Subcutaneous abdominal adipose tissue (tissue), 5 donors: ENCODE measurements around the gene SLC9A9.

Experiments used
- H3K27ac ChIP-seq: one replicate; pipeline ENCODE4 v1.7.0; 2013; ENCODE audit warnings: low read depth, mild to moderate bottlenecking, inconsistent platforms, low read length, moderate library complexity
- H3K27me3 ChIP-seq, 5 donors: one replicate each; pipeline ENCODE4 v1.7.0; 2013; ENCODE audit warnings: low read length in 5 of 5, inconsistent platforms in 1 of 5; ENCODE audit not compliant: control insufficient read depth in 5 of 5, insufficient read depth in 4 of 5
- H3K36me3 ChIP-seq, 5 donors: one replicate each; pipeline ENCODE4 v1.7.0; 2013; ENCODE audit warnings: low read length in 5 of 5; ENCODE audit not compliant: control insufficient read depth in 5 of 5, insufficient read depth in 5 of 5
- H3K4me1 ChIP-seq, 5 donors: one replicate each; pipeline ENCODE4 v1.7.0; 2013; ENCODE audit warnings: low read length in 5 of 5, mild to moderate bottlenecking in 3 of 5, moderate library complexity in 1 of 5; ENCODE audit not compliant: control insufficient read depth in 5 of 5, insufficient read depth in 5 of 5
- H3K4me3 ChIP-seq, 5 donors: one replicate each; pipeline ENCODE4 v1.7.0; 2013; ENCODE audit warnings: low read length in 5 of 5, low read depth in 1 of 5
- H3K9ac ChIP-seq, 5 donors: one replicate each; pipeline ENCODE4 v1.7.0; 2013; ENCODE audit warnings: low read length in 5 of 5, mild to moderate bottlenecking in 4 of 5, moderate library complexity in 3 of 5
- H3K9me3 ChIP-seq, 5 donors: one replicate each; pipeline ENCODE4 v1.7.0; 2013; ENCODE audit warnings: low read length in 5 of 5; ENCODE audit not compliant: control insufficient read depth in 5 of 5
- donor health status: healthy.
- donor health status: healthy.
- donor health status: healthy.
- donor health status: healthy.
- donor health status: healthy.

Gene SLC9A9

DNA sequence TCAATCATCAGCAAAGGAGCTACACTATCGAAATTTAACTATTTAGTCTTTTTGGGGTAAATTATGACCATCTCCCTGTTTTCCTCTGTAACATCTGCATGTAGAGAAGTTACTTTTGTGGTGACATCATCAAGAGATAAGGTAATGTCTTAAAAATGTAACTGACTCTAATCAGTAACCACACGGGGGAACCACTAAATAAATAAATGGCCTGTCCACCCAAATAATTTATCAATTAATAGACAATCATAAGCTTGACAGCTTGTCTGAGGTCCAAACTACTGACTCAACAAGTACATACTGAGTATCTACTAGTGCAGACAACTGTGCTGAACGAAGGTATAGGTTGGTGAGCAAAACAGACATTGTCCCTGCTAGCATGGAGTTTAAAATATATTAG is 219.3 kb downstream of the SLC9A9 start:
- no peak overlapping the region for H3K4me3 ChIP-seq
- no peaks in the 10 kb centered on the region for H3K27me3 ChIP-seq
- no peaks in the 10 kb centered on the region for H3K36me3 ChIP-seq
- H3K9ac ChIP-seq = no peak overlapping the region
- H3K27ac ChIP-seq = no peak overlapping the region
- H3K4me1 ChIP-seq = peaks cover 0 to 1% (median 0%) of the 10 kb centered on the region in 5 donors
- H3K9me3 ChIP-seq = no peaks in the 10 kb centered on the region

DNA sequence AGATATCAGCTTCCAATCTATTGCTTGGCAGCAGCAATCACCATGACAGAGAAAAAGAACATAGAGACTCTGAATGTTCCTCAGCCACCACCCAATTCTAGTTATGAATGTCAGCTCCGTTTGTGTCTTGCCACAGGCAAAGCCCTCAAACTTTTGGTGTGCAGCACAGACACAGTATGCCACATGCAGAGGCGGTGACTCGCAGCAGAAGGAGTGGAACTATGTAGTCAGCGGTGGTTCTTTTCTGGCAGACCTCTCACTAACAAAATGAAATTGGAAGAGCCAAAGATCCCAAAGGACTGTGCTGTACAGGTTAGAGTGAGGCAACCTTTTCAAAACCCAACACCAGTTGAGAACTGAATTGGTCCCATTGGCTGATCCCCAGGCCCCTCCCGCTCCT is 220.9 kb downstream of the SLC9A9 start:
- H3K9me3 ChIP-seq = no peaks in the 10 kb centered on the region
- H3K4me1 ChIP-seq = no peaks in the 10 kb centered on the region
- no peaks in the 10 kb centered on the region for H3K36me3 ChIP-seq
- no peak overlapping the region for H3K4me3 ChIP-seq
- H3K27ac ChIP-seq = no peak overlapping the region
- no peaks in the 10 kb centered on the region for H3K27me3 ChIP-seq
- H3K9ac ChIP-seq = no peak overlapping the region

DNA sequence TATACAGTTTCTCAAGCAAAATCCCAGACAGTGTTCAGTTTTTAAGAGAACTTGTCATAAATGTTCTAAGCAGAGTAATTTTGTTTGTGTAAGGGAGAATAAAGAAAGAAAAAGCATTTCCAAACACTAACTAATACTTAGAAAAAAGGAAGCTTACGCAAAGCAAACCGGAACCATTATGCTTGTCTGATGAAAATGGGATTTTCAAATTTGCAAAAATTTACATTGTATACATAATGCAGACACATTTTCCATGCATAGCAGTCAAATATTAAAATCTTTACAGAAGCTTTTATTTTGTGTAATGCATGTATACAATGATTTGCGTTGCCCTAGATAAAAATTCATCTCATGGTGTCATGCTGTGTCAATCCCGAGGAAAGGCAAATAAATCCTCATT is 229.0 kb downstream of the SLC9A9 start:
- Histone ChIP-seq H3K27me3 (no peaks in the 10 kb centered on the region), H3K27ac (no peak overlapping the region), H3K4me3 (no peak overlapping the region), H3K9ac (no peak overlapping the region), H3K9me3 (peaks cover 0 to 3% (median 0%) of the 10 kb centered on the region in 5 donors), H3K36me3 (peaks cover 0 to 3% (median 0%) of the 10 kb centered on the region in 5 donors), H3K4me1 (peaks cover 0 to 4% (median 0%) of the 10 kb centered on the region in 5 donors)

DNA sequence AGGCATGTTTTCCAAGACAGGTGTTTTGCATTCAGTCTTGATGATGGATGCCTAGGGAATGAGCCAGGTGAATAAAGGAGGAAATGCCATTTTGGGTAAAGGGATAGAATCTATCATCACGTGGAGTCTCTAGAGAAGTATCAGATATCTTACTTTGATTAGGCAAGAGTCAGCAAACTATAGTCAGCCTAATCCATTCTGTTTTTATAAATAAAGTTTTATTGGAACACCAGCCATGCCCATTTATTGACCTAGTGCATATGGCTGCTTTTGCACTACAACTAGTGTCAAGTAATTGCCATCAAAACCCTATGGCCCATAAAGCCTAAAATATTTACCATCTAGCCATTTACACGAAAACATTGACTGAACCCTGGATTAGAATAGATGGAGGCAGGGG is 231.2 kb downstream of the SLC9A9 start:
- H3K27me3 ChIP-seq = no peaks in the 10 kb centered on the region
- peaks cover 0 to 15% (median 4%) of the 10 kb centered on the region in 5 donors for H3K4me1 ChIP-seq
- peaks cover 0 to 3% (median 0%) of the 10 kb centered on the region in 5 donors for H3K9me3 ChIP-seq
- no peak overlapping the region for H3K4me3 ChIP-seq
- H3K27ac ChIP-seq = no peak overlapping the region
- H3K36me3 ChIP-seq = peaks cover 0 to 3% (median 0%) of the 10 kb centered on the region in 5 donors
- no peak overlapping the region for H3K9ac ChIP-seq

DNA sequence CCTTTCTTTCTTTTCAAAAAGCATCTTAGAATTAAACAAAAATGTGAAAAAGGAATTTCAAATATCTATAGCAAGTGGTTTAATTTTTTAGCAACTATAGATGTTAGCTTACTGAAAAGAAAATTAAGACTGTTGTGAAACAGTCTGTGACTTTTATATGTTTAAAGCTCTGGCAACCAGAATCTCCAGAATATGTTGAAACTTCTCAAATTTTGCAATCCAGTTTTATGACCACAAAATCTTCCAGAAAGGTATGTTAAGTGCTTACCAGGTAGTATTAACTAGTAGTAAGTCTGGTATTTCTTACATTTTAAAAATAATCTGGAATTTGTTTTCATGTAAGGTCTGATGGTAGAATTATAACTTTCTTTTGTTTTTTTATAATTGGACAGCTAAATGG is 235.0 kb downstream of the SLC9A9 start:
- Histone ChIP-seq H3K4me1 (peaks cover 0 to 13% (median 3%) of the 10 kb centered on the region in 5 donors), H3K9me3 (peaks cover 0 to 3% (median 0%) of the 10 kb centered on the region in 5 donors), H3K27me3 (no peaks in the 10 kb centered on the region), H3K4me3 (no peak overlapping the region), H3K27ac (no peak overlapping the region), H3K36me3 (peaks cover 0 to 3% (median 0%) of the 10 kb centered on the region in 5 donors), H3K9ac (peak overlapping the region in 1 of 5 donors; percentile 40)

DNA sequence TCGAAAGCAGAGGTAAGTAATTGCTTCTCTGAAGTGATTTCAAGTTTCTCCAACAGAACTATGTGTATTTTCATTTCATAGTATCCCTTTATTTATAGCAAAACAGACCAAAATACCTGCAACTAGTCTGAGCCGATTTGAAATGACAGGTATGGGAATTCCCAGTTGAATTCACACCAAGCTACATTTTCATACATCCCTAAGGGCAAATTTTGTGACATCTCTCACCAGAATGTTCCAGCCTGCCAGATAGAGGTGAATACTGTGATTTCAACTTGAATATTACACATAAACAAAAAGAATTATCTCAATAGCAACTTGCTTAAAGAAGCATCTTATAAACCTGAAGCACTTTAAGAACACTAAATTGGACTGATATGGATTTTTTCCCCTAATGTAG is 235.7 kb downstream of the SLC9A9 start:
- H3K4me3 ChIP-seq = no peak overlapping the region
- H3K4me1 ChIP-seq = peaks cover 0 to 11% (median 0%) of the 10 kb centered on the region in 5 donors
- no peak overlapping the region for H3K27ac ChIP-seq
- H3K27me3 ChIP-seq = no peaks in the 10 kb centered on the region
- H3K9ac ChIP-seq = peak overlapping the region in 1 of 5 donors; percentile 40
- peaks cover 0 to 2% (median 0%) of the 10 kb centered on the region in 5 donors for H3K36me3 ChIP-seq
- H3K9me3 ChIP-seq = peaks cover 0 to 3% (median 0%) of the 10 kb centered on the region in 5 donors

DNA sequence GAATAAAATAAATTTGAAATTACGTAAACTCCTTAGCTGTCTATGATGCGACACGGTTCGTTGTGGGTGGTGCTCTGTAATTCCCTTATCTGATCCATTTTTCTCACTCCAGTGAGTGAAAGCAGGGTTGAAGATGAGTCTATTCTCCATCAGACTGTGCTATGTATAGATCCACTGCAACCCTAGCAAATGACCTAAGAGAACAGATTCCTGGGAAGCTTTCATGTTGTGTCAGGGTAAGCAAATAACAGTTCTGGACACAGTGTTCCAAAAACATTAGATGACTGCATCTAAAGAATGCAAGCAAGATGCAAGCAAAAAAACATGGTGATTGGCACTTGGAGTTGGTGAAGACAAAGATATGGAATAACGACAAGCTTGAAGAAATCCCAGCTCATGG is 239.3 kb downstream of the SLC9A9 start:
- Histone ChIP-seq H3K9me3 (no peaks in the 10 kb centered on the region), H3K4me3 (no peak overlapping the region), H3K27ac (no peak overlapping the region), H3K36me3 (peaks cover 0 to 2% (median 0%) of the 10 kb centered on the region in 5 donors), H3K4me1 (peaks cover 0 to 11% (median 0%) of the 10 kb centered on the region in 5 donors), H3K27me3 (no peaks in the 10 kb centered on the region), H3K9ac (no peak overlapping the region)

DNA sequence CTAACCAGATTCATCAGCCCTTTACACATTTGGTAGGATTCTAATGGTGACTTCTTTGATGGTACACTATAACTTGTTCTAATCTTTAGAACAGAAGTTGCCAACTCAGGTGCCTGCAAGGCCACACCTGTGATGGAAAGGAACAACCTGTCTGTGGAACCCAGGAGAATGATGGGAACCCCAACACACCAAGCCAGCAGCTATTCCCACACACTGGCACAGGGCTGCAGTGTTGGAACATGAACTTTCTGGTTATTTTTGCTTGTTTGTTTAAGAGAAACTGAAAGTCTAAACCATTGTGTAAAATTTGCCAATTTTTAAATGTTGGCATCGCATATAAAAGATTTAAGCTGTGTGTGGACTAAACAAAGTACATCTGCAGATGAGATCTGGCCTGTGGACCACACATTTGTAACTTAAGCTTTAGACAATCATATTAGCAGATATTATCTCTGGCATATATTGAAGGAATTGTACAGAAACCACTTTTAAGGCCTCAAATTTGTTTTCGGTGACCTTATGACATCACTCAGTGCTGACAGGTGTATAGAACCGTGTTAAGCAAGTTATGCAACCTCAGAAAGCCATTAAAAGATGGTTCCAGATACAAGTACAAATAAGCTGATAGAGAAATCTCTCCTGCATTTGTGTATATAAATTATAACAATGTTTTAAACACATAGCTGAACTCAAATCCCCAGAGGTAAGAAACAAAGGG is 242.9 kb downstream of the SLC9A9 start:
- Histone ChIP-seq H3K27me3 (no peaks in the 10 kb centered on the region), H3K9ac (no peak overlapping the region), H3K27ac (no peak overlapping the region), H3K4me1 (peaks cover 0 to 12% (median 6%) of the 10 kb centered on the region in 5 donors), H3K9me3 (no peaks in the 10 kb centered on the region), H3K36me3 (peaks cover 0 to 2% (median 0%) of the 10 kb centered on the region in 5 donors), H3K4me3 (no peak overlapping the region)

DNA sequence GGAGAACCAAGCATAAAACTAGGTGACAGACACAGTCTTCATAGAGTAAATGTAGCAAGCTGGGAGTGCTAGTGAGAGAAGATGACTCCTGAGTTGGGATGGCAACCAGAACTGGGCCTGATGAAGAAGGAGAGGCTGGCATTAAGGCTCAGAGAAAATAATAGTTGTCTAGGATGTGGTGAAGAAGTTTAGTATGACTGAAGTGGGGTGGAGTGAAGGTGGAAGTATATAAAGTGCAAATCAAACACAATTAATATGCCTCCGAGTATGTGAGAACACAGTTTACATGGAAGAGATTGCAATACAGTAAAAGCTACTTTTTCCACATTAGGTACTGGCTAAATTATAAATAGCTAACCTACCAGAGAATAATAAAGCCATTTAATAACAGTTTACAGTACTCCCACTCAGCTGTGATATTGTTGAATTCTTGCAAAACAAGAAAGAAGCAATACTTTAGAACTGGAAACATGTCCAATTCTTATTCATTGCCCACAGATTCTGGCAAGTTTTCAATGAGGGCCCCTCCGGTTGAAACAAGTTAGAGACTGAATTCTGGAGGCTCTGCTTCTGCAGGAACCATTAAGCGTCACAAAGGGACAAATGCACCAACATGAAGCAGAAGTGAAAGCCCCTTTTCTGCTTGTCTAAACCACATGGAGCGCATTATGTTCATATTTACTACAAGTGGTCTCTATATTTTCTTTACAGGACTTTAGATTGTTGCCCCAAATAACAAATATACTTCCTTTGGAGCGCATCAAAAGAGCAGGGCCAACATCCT is 243.7 kb downstream of the SLC9A9 start:
- H3K27ac ChIP-seq = no peak overlapping the region
- peaks cover 0 to 12% (median 6%) of the 10 kb centered on the region in 5 donors for H3K4me1 ChIP-seq
- H3K4me3 ChIP-seq = no peak overlapping the region
- H3K27me3 ChIP-seq = no peaks in the 10 kb centered on the region
- H3K9me3 ChIP-seq = no peaks in the 10 kb centered on the region
- peaks cover 0 to 2% (median 0%) of the 10 kb centered on the region in 5 donors for H3K36me3 ChIP-seq
- no peak overlapping the region for H3K9ac ChIP-seq

DNA sequence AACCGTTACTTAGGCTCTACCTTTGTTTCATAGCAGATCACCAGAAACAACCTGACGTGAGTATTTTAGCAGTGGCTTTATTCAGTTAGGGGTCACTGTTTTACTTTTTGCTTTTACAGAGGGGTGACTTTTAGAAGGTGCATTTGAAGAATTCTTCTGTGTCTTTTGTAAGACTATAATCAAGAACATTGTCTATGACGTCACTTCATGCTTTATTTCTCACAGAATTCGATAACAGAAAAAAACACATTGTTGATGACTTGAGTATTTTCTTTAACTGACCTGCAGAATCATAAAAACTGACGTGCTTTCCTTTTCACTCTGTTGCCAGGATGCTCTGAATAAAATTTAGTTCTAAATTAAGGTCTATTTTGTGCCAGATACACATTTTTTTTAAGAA is 244.5 kb downstream of the SLC9A9 start:
- H3K9ac ChIP-seq = no peak overlapping the region
- H3K4me1 ChIP-seq = peaks cover 0 to 12% (median 6%) of the 10 kb centered on the region in 5 donors
- H3K27me3 ChIP-seq = no peaks in the 10 kb centered on the region
- H3K9me3 ChIP-seq = no peaks in the 10 kb centered on the region
- H3K27ac ChIP-seq = no peak overlapping the region
- no peak overlapping the region for H3K4me3 ChIP-seq
- H3K36me3 ChIP-seq = peaks cover 0 to 2% (median 0%) of the 10 kb centered on the region in 5 donors
